Loucy (cell line): ENCODE results near the gene MTARC2.

Experiments
- EZH2phosphoT487 ChIP-seq: fragments of 200-600 bp; IDR thresholded peaks from 2 replicates; pipeline ENCODE4 v1.6.1; 2018; ENCODE audit warnings: antibody characterized with exemption, mild to moderate bottlenecking, moderate library complexity, borderline replicate concordance
- TF ChIP-seq, protein P1 (sequence below): fragments of 200-600 bp; sonication (generic); conservative IDR thresholded peaks from 2 replicates; pipeline ENCODE4 v1.5.1; 2014; ENCODE audit warnings: mild to moderate bottlenecking, antibody characterized with exemption, low read length

DNA sequence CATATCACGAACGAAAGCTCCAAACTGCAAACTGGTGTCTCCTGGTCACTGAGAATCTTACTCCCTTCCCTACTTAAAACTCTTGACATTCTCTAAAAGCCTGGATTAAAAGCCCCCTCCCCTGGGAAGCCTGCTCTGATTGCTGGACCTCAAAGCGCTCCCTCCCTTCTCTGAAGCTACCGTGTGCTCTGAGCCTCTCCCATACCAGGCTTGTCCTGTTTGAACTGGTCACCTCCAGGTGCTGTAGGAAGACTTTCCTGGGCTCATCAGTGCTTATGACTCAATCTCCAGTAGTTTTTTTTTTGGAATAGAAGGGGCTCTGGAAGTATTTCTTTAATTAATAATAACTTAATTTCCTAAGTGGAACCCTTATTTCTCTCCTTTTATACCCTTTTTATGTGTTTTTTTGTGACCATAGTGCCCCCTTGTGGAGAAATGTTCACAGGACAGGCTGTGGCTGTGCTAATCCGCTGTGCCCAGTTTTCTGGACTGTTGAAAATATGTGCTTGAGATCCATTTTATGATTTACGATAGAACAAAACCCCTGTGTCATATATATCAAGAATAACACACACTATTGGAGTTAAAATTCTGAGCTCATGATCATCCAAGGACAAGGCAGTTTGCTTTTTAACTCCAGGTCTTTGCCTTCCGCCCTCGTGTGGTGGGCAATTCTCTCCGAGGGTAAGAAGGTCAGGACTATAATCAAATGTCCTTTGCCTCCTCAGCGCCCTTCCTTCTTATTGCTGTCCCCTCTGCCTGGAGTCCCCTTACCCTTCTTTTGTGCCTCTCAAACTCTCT is 55.5 kb downstream of the MTARC2 start:
- TF ChIP-seq EZH2phosphoT487, result no peak
- TF ChIP-seq, protein P1, sequence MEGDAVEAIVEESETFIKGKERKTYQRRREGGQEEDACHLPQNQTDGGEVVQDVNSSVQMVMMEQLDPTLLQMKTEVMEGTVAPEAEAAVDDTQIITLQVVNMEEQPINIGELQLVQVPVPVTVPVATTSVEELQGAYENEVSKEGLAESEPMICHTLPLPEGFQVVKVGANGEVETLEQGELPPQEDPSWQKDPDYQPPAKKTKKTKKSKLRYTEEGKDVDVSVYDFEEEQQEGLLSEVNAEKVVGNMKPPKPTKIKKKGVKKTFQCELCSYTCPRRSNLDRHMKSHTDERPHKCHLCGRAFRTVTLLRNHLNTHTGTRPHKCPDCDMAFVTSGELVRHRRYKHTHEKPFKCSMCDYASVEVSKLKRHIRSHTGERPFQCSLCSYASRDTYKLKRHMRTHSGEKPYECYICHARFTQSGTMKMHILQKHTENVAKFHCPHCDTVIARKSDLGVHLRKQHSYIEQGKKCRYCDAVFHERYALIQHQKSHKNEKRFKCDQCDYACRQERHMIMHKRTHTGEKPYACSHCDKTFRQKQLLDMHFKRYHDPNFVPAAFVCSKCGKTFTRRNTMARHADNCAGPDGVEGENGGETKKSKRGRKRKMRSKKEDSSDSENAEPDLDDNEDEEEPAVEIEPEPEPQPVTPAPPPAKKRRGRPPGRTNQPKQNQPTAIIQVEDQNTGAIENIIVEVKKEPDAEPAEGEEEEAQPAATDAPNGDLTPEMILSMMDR, result peak; percentile 95
